ENCODE results near the gene ZNF837. TPM values are rescaled to one million over a fixed set of nuclear protein-coding genes. Genes with fewer than 3 reads are reported as not detected.

ZNF837 gene
- total RNA-seq, 1 donor: 4.7 TPM

- Histone ChIP-seq H3K36me3 (ENCODE audit: insufficient read depth, low read length) (no peaks in the 10 kb centered on the region), H2AFZ (ENCODE audit: low read length) (no peak overlapping the region), H3K9me3 (ENCODE audit: low read depth, low read length) (no peaks in the 10 kb centered on the region), H3K4me1 (ENCODE audit: insufficient read depth, low read length) (no peaks in the 10 kb centered on the region), H3K79me2 (ENCODE audit: insufficient read depth, low read length) (no peaks in the 10 kb centered on the region), H3K27ac (ENCODE audit: low read depth, low read length) (no peak overlapping the region), H4K20me1 (ENCODE audit: insufficient read depth, low read length) (no peaks in the 10 kb centered on the region), H3K4me3 (ENCODE audit: insufficient read depth, low read length) (no peak overlapping the region), H3K27me3 (ENCODE audit: insufficient read depth, low read length) (peaks cover 30% of the 10 kb centered on the region), H3K4me2 (ENCODE audit: insufficient read depth, low read length) (no peak overlapping the region)
- no peak for TF ChIP-seq CTCF (IDR thresholded peaks at IDR 0.05; ENCODE audit: extremely low read depth, low read depth, low read length)
- DNase-seq (ENCODE audit: insufficient read length, low spot score, missing footprints): peak; percentile 81
Measured at GRCh38 chr19:58351990-58352755, 28.7 kb downstream of the ZNF837 start.

- H3K27ac ChIP-seq (ENCODE audit: low read depth, low read length): no peak overlapping the region
- no peaks in the 10 kb centered on the region for H3K79me2 ChIP-seq (ENCODE audit: insufficient read depth, low read length)
- DNase-seq (ENCODE audit: insufficient read length, low spot score, missing footprints): peak; percentile 57
- H3K4me1 ChIP-seq (ENCODE audit: insufficient read depth, low read length): no peaks in the 10 kb centered on the region
- no peaks in the 10 kb centered on the region for H3K9me3 ChIP-seq (ENCODE audit: low read depth, low read length)
- no peak overlapping the region for H3K4me3 ChIP-seq (ENCODE audit: insufficient read depth, low read length)
- peaks cover 31% of the 10 kb centered on the region for H3K27me3 ChIP-seq (ENCODE audit: insufficient read depth, low read length)
- TF ChIP-seq CTCF (IDR thresholded peaks at IDR 0.05; ENCODE audit: extremely low read depth, low read depth, low read length): no peak
- H2AFZ ChIP-seq (ENCODE audit: low read length): no peak overlapping the region
- no peaks in the 10 kb centered on the region for H4K20me1 ChIP-seq (ENCODE audit: insufficient read depth, low read length)
- no peaks in the 10 kb centered on the region for H3K36me3 ChIP-seq (ENCODE audit: insufficient read depth, low read length)
- H3K4me2 ChIP-seq (ENCODE audit: insufficient read depth, low read length): no peak overlapping the region
Measured at GRCh38 chr19:58351558-58351878, 29.3 kb downstream of the ZNF837 start.

- Histone ChIP-seq H2AFZ (ENCODE audit: low read length) (no peak overlapping the region), H3K27me3 (ENCODE audit: insufficient read depth, low read length) (peaks cover 33% of the 10 kb centered on the region), H3K9me3 (ENCODE audit: low read depth, low read length) (no peaks in the 10 kb centered on the region), H3K36me3 (ENCODE audit: insufficient read depth, low read length) (no peaks in the 10 kb centered on the region), H3K4me1 (ENCODE audit: insufficient read depth, low read length) (no peaks in the 10 kb centered on the region), H3K79me2 (ENCODE audit: insufficient read depth, low read length) (no peaks in the 10 kb centered on the region), H4K20me1 (ENCODE audit: insufficient read depth, low read length) (no peaks in the 10 kb centered on the region), H3K27ac (ENCODE audit: low read depth, low read length) (no peak overlapping the region), H3K4me2 (ENCODE audit: insufficient read depth, low read length) (peak overlapping the region; percentile 45), H3K4me3 (ENCODE audit: insufficient read depth, low read length) (no peak overlapping the region)
- DNase-seq (ENCODE audit: insufficient read length, low spot score, missing footprints): peak; percentile 77
- TF ChIP-seq CTCF (IDR thresholded peaks at IDR 0.05; ENCODE audit: extremely low read depth, low read depth, low read length): no peak
Measured at GRCh38 chr19:58350871-58351557, 29.8 kb downstream of the ZNF837 start.
